HG03196 (cell line): ENCODE measurements around the gene GRIN2A.

Experiments
- ATAC-seq: cut with Tn5 transposase; IDR thresholded peaks from one replicate; pipeline ENCODE4 v1.9.1; 2021; ENCODE audit not compliant: unreplicated experiment

The GRIN2A gene

GRCh38 chr16:10039220-10040096, 142.8 kb downstream of the GRIN2A start:
- ATAC-seq: no peak

- no peak for ATAC-seq
Measured at GRCh38 chr16:10037751-10038150, 144.5 kb downstream of the GRIN2A start.

GRCh38 chr16:10036956-10037355, 145.3 kb downstream of the GRIN2A start:
- no peak for ATAC-seq

- no peak for ATAC-seq
Measured at GRCh38 chr16:10033556-10033955, 148.7 kb downstream of the GRIN2A start.

GRCh38 chr16:10031955-10032354, 150.3 kb downstream of the GRIN2A start:
- ATAC-seq: no peak

- ATAC-seq: no peak
Measured at GRCh38 chr16:10031473-10031872, 150.8 kb downstream of the GRIN2A start.

- no peak for ATAC-seq
Measured at GRCh38 chr16:10028644-10029043, 153.6 kb downstream of the GRIN2A start.

- ATAC-seq: no peak
Measured at GRCh38 chr16:10027553-10027952, 154.7 kb downstream of the GRIN2A start.

- no peak for ATAC-seq
Measured at GRCh38 chr16:10026593-10026992, 155.6 kb downstream of the GRIN2A start.

GRCh38 chr16:10022098-10022497, 160.1 kb downstream of the GRIN2A start:
- no peak for ATAC-seq

- no peak for ATAC-seq
Measured at GRCh38 chr16:10020866-10021265, 161.4 kb downstream of the GRIN2A start.

- no peak for ATAC-seq
Measured at GRCh38 chr16:10016752-10017151, 165.5 kb downstream of the GRIN2A start.

GRCh38 chr16:10015397-10015796, 166.8 kb downstream of the GRIN2A start:
- no peak for ATAC-seq

GRCh38 chr16:10013774-10014173, 168.5 kb downstream of the GRIN2A start:
- ATAC-seq: no peak

GRCh38 chr16:10013364-10013763, 168.9 kb downstream of the GRIN2A start:
- no peak for ATAC-seq

GRCh38 chr16:10009684-10010083, 172.5 kb downstream of the GRIN2A start:
- ATAC-seq: no peak

- no peak for ATAC-seq
Measured at GRCh38 chr16:10003486-10003885, 178.7 kb downstream of the GRIN2A start.

- ATAC-seq: no peak
Measured at GRCh38 chr16:10001258-10001775, 180.9 kb downstream of the GRIN2A start.

- no peak for ATAC-seq
Measured at GRCh38 chr16:9996221-9996620, 186.0 kb downstream of the GRIN2A start.

- ATAC-seq: no peak
Measured at GRCh38 chr16:9992441-9992840, 189.8 kb downstream of the GRIN2A start.

- no peak for ATAC-seq
Measured at GRCh38 chr16:9980981-9981380, 201.2 kb downstream of the GRIN2A start.

- no peak for ATAC-seq
Measured at GRCh38 chr16:9978160-9978725, 204.0 kb downstream of the GRIN2A start.
